Gastroesophageal sphincter (tissue), 3 donors: ENCODE data around the gene C12orf60.

ENCODE experiments used
- POLR2A ChIP-seq, 2 donors: fragments of 450-650 bp; IDR thresholded peaks; one replicate each; pipeline ENCODE4 v1.6.1; 2017; ENCODE audit warnings: antibody characterized with exemption in 2 of 2, mild to moderate bottlenecking in 2 of 2, moderate library complexity in 1 of 2
- TF ChIP-seq, protein P1 (sequence below), 4 experiments: fragments of 200-600 bp in 2 of 4; fragments of 450-650 bp in 2 of 4; sonication (generic) in 1 of 4; IDR thresholded peaks; one replicate each; pipeline ENCODE4 v1.5.1; 2017 to 2019; ENCODE audit warnings: antibody characterized with exemption in 4 of 4, mild to moderate bottlenecking in 2 of 4, moderate library complexity in 2 of 4

DNA sequence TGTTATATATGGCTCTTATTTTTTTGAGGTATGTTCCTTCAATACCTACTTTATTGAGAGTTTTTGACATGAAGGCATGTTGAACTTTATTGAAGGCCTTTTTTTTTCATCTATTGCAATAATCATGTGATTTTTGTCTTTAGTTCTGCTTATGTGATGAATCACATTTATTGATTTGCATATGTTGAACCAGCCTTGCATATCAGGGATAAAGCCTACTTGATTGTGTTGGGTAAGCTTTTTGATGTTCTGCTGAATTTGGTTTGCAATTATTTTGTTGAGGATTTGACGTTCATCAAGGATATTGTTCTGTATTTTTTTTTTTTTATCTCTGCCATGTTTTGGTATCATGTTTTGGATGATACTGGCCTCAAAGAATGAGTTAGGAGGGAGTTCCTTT, 55.0 kb downstream of the C12orf60 start:
- TF ChIP-seq POLR2A (IDR thresholded peaks at IDR 0.05) = no peak
- TF ChIP-seq, protein P1, sequence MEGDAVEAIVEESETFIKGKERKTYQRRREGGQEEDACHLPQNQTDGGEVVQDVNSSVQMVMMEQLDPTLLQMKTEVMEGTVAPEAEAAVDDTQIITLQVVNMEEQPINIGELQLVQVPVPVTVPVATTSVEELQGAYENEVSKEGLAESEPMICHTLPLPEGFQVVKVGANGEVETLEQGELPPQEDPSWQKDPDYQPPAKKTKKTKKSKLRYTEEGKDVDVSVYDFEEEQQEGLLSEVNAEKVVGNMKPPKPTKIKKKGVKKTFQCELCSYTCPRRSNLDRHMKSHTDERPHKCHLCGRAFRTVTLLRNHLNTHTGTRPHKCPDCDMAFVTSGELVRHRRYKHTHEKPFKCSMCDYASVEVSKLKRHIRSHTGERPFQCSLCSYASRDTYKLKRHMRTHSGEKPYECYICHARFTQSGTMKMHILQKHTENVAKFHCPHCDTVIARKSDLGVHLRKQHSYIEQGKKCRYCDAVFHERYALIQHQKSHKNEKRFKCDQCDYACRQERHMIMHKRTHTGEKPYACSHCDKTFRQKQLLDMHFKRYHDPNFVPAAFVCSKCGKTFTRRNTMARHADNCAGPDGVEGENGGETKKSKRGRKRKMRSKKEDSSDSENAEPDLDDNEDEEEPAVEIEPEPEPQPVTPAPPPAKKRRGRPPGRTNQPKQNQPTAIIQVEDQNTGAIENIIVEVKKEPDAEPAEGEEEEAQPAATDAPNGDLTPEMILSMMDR (IDR thresholded peaks at IDR 0.05) = no peak
